Liver (tissue), 3 donors: ENCODE results near the gene ZKSCAN4.

Experiments used
- FOXA1 ChIP-seq: IDR thresholded peaks from 2 replicates; pipeline ENCODE4 v1.6.1; 2016; ENCODE audit warnings: antibody characterized with exemption
- HNF4A ChIP-seq, 2 donors: conservative IDR thresholded peaks; 2 replicates each; pipeline ENCODE4 v1.6.1; 2016; ENCODE audit warnings: antibody characterized with exemption in 2 of 2, mild to moderate bottlenecking in 2 of 2
- JUND ChIP-seq, 2 donors: IDR thresholded peaks; 2 replicates each; pipeline ENCODE4 v1.6.1; 2016; ENCODE audit warnings: antibody characterized with exemption in 2 of 2
- SP1 ChIP-seq: IDR thresholded peaks from 2 replicates; pipeline ENCODE4 v1.6.1; 2018; ENCODE audit warnings: antibody characterized with exemption, mild to moderate bottlenecking
- TF ChIP-seq, protein P1 (sequence below): fragments of 150-350 bp; IDR thresholded peaks from 2 replicates; pipeline ENCODE4 v1.5.1; 2017; ENCODE audit warnings: improper control_type of control experiment, low read depth, low read length; ENCODE audit not compliant: missing input control
- donor health status: healthy.
- donor health status: healthy.

DNA sequence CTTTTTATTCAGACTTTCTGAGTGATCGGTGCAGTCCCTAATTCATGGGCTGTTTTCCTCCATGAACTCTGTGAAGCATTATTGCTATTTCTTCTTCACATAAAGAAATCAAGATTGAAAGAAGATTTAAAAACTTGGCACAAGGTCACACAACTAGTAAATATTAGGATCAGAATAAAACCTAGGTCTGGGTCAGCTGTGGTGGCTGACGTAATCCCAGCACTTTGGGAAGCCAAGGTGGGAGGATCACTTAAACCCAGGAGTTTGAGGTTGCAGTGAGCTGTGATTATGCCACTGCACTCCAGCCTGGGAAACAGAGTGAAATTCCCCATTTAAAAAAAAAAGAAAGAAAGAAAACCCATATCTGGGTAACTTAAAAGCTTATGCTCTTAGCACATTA lies 25.6 kb downstream of the ZKSCAN4 start:
- TF ChIP-seq FOXA1: no peak
- TF ChIP-seq, protein P1, sequence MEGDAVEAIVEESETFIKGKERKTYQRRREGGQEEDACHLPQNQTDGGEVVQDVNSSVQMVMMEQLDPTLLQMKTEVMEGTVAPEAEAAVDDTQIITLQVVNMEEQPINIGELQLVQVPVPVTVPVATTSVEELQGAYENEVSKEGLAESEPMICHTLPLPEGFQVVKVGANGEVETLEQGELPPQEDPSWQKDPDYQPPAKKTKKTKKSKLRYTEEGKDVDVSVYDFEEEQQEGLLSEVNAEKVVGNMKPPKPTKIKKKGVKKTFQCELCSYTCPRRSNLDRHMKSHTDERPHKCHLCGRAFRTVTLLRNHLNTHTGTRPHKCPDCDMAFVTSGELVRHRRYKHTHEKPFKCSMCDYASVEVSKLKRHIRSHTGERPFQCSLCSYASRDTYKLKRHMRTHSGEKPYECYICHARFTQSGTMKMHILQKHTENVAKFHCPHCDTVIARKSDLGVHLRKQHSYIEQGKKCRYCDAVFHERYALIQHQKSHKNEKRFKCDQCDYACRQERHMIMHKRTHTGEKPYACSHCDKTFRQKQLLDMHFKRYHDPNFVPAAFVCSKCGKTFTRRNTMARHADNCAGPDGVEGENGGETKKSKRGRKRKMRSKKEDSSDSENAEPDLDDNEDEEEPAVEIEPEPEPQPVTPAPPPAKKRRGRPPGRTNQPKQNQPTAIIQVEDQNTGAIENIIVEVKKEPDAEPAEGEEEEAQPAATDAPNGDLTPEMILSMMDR: no peak
- TF ChIP-seq HNF4A (conservative IDR thresholded peaks at IDR 0.05): no peak
- no peak for TF ChIP-seq SP1
- no peak for TF ChIP-seq JUND (IDR thresholded peaks at IDR 0.05)
